ENCODE measurements around the gene CXCL5.

Gene CXCL5

DNA sequence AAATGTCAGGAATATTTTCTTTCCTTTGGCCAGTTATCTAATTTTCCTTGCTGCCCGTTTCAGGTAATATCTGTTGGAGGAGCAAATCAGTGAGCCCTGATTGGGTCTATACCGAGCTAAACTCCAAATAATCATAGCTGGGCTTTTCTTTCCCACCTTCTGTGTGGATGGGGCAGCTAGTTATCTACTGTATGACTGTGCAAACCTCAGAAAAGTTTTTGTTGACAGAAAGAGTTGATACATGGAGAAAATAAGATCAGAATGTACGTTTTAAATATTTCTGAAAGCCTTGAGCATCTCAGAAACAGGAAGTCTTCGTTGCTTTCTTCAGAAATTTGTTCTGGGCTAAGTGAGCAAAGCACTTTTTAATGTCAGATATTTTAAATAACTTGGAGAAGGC is 6.2 kb upstream of the CXCL5 start:
- Mint-ChIP-seq H3K4me3 (no peak overlapping the region), H3K4me1 (no peaks in the 10 kb centered on the region), H3K27ac (no peak overlapping the region), H3K9me3 (peaks cover 4% of the 10 kb centered on the region), H3K36me3 (ENCODE audit: low read depth) (no peaks in the 10 kb centered on the region), H3K27me3 (ENCODE audit: low read depth) (peaks cover 12% of the 10 kb centered on the region)
- TF ChIP-seq, protein P1, sequence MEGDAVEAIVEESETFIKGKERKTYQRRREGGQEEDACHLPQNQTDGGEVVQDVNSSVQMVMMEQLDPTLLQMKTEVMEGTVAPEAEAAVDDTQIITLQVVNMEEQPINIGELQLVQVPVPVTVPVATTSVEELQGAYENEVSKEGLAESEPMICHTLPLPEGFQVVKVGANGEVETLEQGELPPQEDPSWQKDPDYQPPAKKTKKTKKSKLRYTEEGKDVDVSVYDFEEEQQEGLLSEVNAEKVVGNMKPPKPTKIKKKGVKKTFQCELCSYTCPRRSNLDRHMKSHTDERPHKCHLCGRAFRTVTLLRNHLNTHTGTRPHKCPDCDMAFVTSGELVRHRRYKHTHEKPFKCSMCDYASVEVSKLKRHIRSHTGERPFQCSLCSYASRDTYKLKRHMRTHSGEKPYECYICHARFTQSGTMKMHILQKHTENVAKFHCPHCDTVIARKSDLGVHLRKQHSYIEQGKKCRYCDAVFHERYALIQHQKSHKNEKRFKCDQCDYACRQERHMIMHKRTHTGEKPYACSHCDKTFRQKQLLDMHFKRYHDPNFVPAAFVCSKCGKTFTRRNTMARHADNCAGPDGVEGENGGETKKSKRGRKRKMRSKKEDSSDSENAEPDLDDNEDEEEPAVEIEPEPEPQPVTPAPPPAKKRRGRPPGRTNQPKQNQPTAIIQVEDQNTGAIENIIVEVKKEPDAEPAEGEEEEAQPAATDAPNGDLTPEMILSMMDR (IDR thresholded peaks at IDR 0.05; ENCODE audit: unreplicated experiment in 3 of 3), result no peak

DNA sequence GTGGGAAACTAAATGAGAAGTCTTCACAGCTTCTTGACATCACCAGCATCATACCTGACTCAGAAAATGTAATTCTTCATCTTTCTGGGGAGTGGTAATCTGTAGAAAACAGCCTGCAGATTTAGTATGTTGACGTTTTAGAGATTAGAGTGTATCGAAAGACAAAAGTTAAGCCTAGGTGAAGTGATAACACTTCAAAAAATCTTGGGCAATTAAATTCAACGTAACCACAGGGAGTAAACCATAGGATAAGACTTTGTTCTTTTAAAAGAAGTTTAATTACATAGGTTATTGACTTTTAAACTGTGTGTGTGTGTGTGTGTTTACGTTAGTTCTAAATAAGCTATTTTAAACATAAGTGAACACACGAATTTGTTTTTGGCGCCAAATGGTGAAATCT is 1.8 kb upstream of the CXCL5 start:
- no peaks in the 10 kb centered on the region for H3K36me3 Mint-ChIP-seq (ENCODE audit: low read depth)
- no peaks in the 10 kb centered on the region for H3K4me1 Mint-ChIP-seq
- no peak overlapping the region for H3K27ac Mint-ChIP-seq
- H3K27me3 Mint-ChIP-seq (ENCODE audit: low read depth), result peaks cover 49% of the 10 kb centered on the region
- H3K9me3 Mint-ChIP-seq, result peaks cover 4% of the 10 kb centered on the region
- no peak overlapping the region for H3K4me3 Mint-ChIP-seq
- TF ChIP-seq, protein P1 (IDR thresholded peaks at IDR 0.05; ENCODE audit: unreplicated experiment in 3 of 3), result no peak

DNA sequence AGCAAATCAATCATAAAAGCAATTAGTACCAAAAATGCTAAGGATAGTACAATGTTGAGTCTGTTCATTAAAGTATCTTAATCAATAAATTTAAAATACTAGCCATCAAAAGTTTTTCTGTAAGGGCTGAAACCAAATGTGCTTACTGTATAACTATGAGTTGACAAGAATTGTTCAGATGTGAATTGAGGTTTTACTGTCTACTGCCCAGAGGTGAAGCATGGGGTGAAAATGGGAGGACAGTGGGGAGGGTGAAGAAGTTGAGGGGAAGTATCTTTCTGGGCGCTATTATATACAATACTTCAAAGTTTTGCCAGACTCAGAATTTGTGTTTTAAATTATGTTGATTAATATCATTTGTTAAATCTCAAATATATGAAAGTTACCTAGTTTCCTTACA is 6.4 kb downstream of the CXCL5 start:
- H3K4me1 Mint-ChIP-seq, result no peaks in the 10 kb centered on the region
- H3K27ac Mint-ChIP-seq, result no peak overlapping the region
- H3K36me3 Mint-ChIP-seq (ENCODE audit: low read depth), result no peaks in the 10 kb centered on the region
- peaks cover 34% of the 10 kb centered on the region for H3K27me3 Mint-ChIP-seq (ENCODE audit: low read depth)
- TF ChIP-seq, protein P1 (IDR thresholded peaks at IDR 0.05; ENCODE audit: unreplicated experiment in 3 of 3), result no peak
- no peaks in the 10 kb centered on the region for H3K9me3 Mint-ChIP-seq
- no peak overlapping the region for H3K4me3 Mint-ChIP-seq

DNA sequence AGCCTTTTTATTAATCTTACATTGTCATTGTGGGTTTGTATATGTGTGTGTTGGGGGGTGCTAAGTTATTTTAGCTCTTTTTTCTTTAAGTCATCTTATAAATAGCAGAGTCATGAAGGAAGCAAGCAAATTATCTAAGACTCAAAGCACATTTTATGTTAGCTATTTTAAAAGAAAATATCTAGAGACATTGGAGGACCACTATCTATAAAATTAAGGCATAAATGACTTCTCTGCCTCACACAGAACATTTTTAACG is 6.8 kb downstream of the CXCL5 start:
- Mint-ChIP-seq H3K27ac (no peak overlapping the region), H3K4me3 (no peak overlapping the region), H3K27me3 (ENCODE audit: low read depth) (peaks cover 33% of the 10 kb centered on the region), H3K9me3 (no peaks in the 10 kb centered on the region), H3K36me3 (ENCODE audit: low read depth) (no peaks in the 10 kb centered on the region), H3K4me1 (no peaks in the 10 kb centered on the region)
- TF ChIP-seq, protein P1 (IDR thresholded peaks at IDR 0.05; ENCODE audit: unreplicated experiment in 3 of 3), result no peak

GRCh38 chr4:73990988-73991741 is 7.3 kb downstream of the CXCL5 start:
- no peak overlapping the region for H3K27ac Mint-ChIP-seq
- no peaks in the 10 kb centered on the region for H3K36me3 Mint-ChIP-seq (ENCODE audit: low read depth)
- no peaks in the 10 kb centered on the region for H3K4me1 Mint-ChIP-seq
- H3K4me3 Mint-ChIP-seq, result no peak overlapping the region
- TF ChIP-seq, protein P1 (IDR thresholded peaks at IDR 0.05; ENCODE audit: unreplicated experiment in 3 of 3), result no peak
- H3K27me3 Mint-ChIP-seq (ENCODE audit: low read depth), result peaks cover 30% of the 10 kb centered on the region
- H3K9me3 Mint-ChIP-seq, result no peaks in the 10 kb centered on the region

GRCh38 chr4:73989928-73990327 is 8.5 kb downstream of the CXCL5 start:
- Mint-ChIP-seq H3K4me3 (no peak overlapping the region), H3K4me1 (no peaks in the 10 kb centered on the region)
- TF ChIP-seq, protein P1 (IDR thresholded peaks at IDR 0.05; ENCODE audit: unreplicated experiment in 3 of 3), result no peak

More at GRCh38 chr4:73989928-73990327, 8.5 kb downstream of the CXCL5 start:
- H3K36me3 Mint-ChIP-seq (ENCODE audit: low read depth), result no peaks in the 10 kb centered on the region
- H3K9me3 Mint-ChIP-seq, result no peaks in the 10 kb centered on the region
- peaks cover 20% of the 10 kb centered on the region for H3K27me3 Mint-ChIP-seq (ENCODE audit: low read depth)
- H3K27ac Mint-ChIP-seq, result no peak overlapping the region
